ENCODE data around the gene CSNK1D.

CSNK1D gene

GRCh38 chr17:82302991-82303943, 29.8 kb upstream of the CSNK1D start:
- Histone ChIP-seq H4K20me1 (ENCODE audit: insufficient read depth, low read length, poor library complexity, severe bottlenecking) (no peaks in the 10 kb centered on the region), H2AFZ (ENCODE audit: low read length) (no peak overlapping the region), H3F3A (ENCODE audit: low read depth) (peaks cover 15% of the 10 kb centered on the region), H3K4me1 (ENCODE audit: insufficient read depth, low read length, poor library complexity, severe bottlenecking) (peaks cover 88% of the 10 kb centered on the region), H3K9me3 (ENCODE audit: insufficient read depth, low read depth, low read length) (no peaks in the 10 kb centered on the region), H3K9me2 (replicated peaks; ENCODE audit: low read depth, low read length) (no peaks in the 10 kb centered on the region), H3K4me3 (ENCODE audit: low read length, poor library complexity, severe bottlenecking) (peak overlapping the region; percentile 78), H3K36me3 (ENCODE audit: insufficient read depth, low read length) (no peaks in the 10 kb centered on the region), H3K27me3 (ENCODE audit: insufficient read depth, low read length, poor library complexity, severe bottlenecking) (no peaks in the 10 kb centered on the region), H3K4me2 (ENCODE audit: low read depth, low read length, poor library complexity, severe bottlenecking) (peak overlapping the region; percentile 87), H3K9ac (ENCODE audit: low read depth, low read length, poor library complexity, severe bottlenecking) (peak overlapping the region; percentile 98), H3K79me2 (ENCODE audit: insufficient read depth, low read length) (peaks cover 26% of the 10 kb centered on the region)
- TF ChIP-seq EZH2phosphoT487 (IDR thresholded peaks at IDR 0.05; ENCODE audit: borderline replicate concordance) = no peak
- TF ChIP-seq CTCF (conservative IDR thresholded peaks at IDR 0.05; ENCODE audit: low read length) = no peak

- Histone ChIP-seq H3K4me1 (ENCODE audit: insufficient read depth, low read length, poor library complexity, severe bottlenecking) (peaks cover 87% of the 10 kb centered on the region), H3K36me3 (ENCODE audit: insufficient read depth, low read length) (no peaks in the 10 kb centered on the region), H3K4me2 (ENCODE audit: low read depth, low read length, poor library complexity, severe bottlenecking) (peak overlapping the region; percentile 87), H3K27me3 (ENCODE audit: insufficient read depth, low read length, poor library complexity, severe bottlenecking) (no peaks in the 10 kb centered on the region), H3K79me2 (ENCODE audit: insufficient read depth, low read length) (peaks cover 26% of the 10 kb centered on the region), H3K9ac (ENCODE audit: low read depth, low read length, poor library complexity, severe bottlenecking) (peak overlapping the region; percentile 98), H3K4me3 (ENCODE audit: low read length, poor library complexity, severe bottlenecking) (peak overlapping the region; percentile 78), H2AFZ (ENCODE audit: low read length) (no peak overlapping the region), H4K20me1 (ENCODE audit: insufficient read depth, low read length, poor library complexity, severe bottlenecking) (no peaks in the 10 kb centered on the region), H3K9me2 (replicated peaks; ENCODE audit: low read depth, low read length) (no peaks in the 10 kb centered on the region), H3F3A (ENCODE audit: low read depth) (peaks cover 19% of the 10 kb centered on the region), H3K9me3 (ENCODE audit: insufficient read depth, low read depth, low read length) (no peaks in the 10 kb centered on the region)
- TF ChIP-seq EZH2phosphoT487 (IDR thresholded peaks at IDR 0.05; ENCODE audit: borderline replicate concordance) = no peak
- TF ChIP-seq CTCF (conservative IDR thresholded peaks at IDR 0.05; ENCODE audit: low read length) = no peak
Observed at GRCh38 chr17:82302568-82302963, 29.1 kb upstream of the CSNK1D start.

- H3K4me1 ChIP-seq (ENCODE audit: insufficient read depth, low read length, poor library complexity, severe bottlenecking) = peaks cover 92% of the 10 kb centered on the region
- peaks cover 26% of the 10 kb centered on the region for H3K79me2 ChIP-seq (ENCODE audit: insufficient read depth, low read length)
- peak overlapping the region; percentile 98 for H3K9ac ChIP-seq (ENCODE audit: low read depth, low read length, poor library complexity, severe bottlenecking)
- peak overlapping the region; percentile 78 for H3K4me3 ChIP-seq (ENCODE audit: low read length, poor library complexity, severe bottlenecking)
- peak overlapping the region; percentile 87 for H3K4me2 ChIP-seq (ENCODE audit: low read depth, low read length, poor library complexity, severe bottlenecking)
- H3K9me2 ChIP-seq (replicated peaks; ENCODE audit: low read depth, low read length) = no peaks in the 10 kb centered on the region
- H3K9me3 ChIP-seq (ENCODE audit: insufficient read depth, low read depth, low read length) = no peaks in the 10 kb centered on the region
- H3K36me3 ChIP-seq (ENCODE audit: insufficient read depth, low read length) = no peaks in the 10 kb centered on the region
- no peaks in the 10 kb centered on the region for H4K20me1 ChIP-seq (ENCODE audit: insufficient read depth, low read length, poor library complexity, severe bottlenecking)
- TF ChIP-seq EZH2phosphoT487 (IDR thresholded peaks at IDR 0.05; ENCODE audit: borderline replicate concordance) (no peak), CTCF (conservative IDR thresholded peaks at IDR 0.05; ENCODE audit: low read length) (no peak)
- H3K27me3 ChIP-seq (ENCODE audit: insufficient read depth, low read length, poor library complexity, severe bottlenecking) = no peaks in the 10 kb centered on the region
- H2AFZ ChIP-seq (ENCODE audit: low read length) = no peak overlapping the region
- H3F3A ChIP-seq (ENCODE audit: low read depth) = peaks cover 22% of the 10 kb centered on the region
Observed at GRCh38 chr17:82301916-82302567, 28.5 kb upstream of the CSNK1D start.
